T-helper 2 cell treated with Interferon-gamma antibody and Interleukin-4, amounts not matched to agents 100 ng/mL and 5 ng/mL, for 36 hours (primary cell): Measurements from ENCODE around the gene PODXL2. TPM values are rescaled to one million over a fixed set of nuclear protein-coding genes. Genes with fewer than 3 reads are reported as not detected.
"Not testable (repeated sequence)": the region's sequence is repeated elsewhere in the genome, so short reads cannot be mapped to it uniquely, and the experiment has no call there.

Source experiments
- intact Hi-C: fragments of 100-400 bp; cut with micrococcal nuclease; formaldehyde crosslinking; loops from one replicate; pipeline ENCODE4 v1.15.1; 2023
- total RNA-seq: library from RNA; stranded (reverse); gene quantifications from 2 replicates; pipeline ENCODE4 v1.2.3, GENCODE V29; 2022

The PODXL2 gene
- total RNA-seq, 1 donor from 2014 or later: 2.9 TPM

- intact Hi-C loops: loop anchor here (2.0 to 5.0 kb wide), 5 partner anchors 23 to 1591 kb away; partner anchors contain the start of genes MGLL, SEC61A1, SLC41A3 and TPRA1
These were observed 44.5 kb downstream of the PODXL2 start for GRCh38 chr3:127673191-127674100.

GRCh38 chr3:127674101-127674721 lies 45.2 kb downstream of the PODXL2 start:
- intact Hi-C loops: loop anchor here (5.0 kb wide), 3 partner anchors 148 to 1592 kb away; partner anchors contain the start of genes MGLL, SEC61A1 and SLC41A3

GRCh38 chr3:127674790-127675189 lies 45.8 kb downstream of the PODXL2 start:
- intact Hi-C loops: loop anchor here (5.0 kb wide), 3 partner anchors 148 to 1592 kb away; partner anchors contain the start of genes MGLL, SEC61A1 and SLC41A3

GRCh38 chr3:127675651-127676391 lies 46.8 kb downstream of the PODXL2 start:
- intact Hi-C loops: no loop called here

- intact Hi-C loops: no loop called here
These were observed 47.5 kb downstream of the PODXL2 start for GRCh38 chr3:127676456-127676855.

GRCh38 chr3:127676921-127677351 lies 48.0 kb downstream of the PODXL2 start:
- intact Hi-C loops: no loop called here

GRCh38 chr3:127677541-127678314 lies 48.7 kb downstream of the PODXL2 start:
- intact Hi-C loops: no loop called here

GRCh38 chr3:127678315-127678599 lies 49.3 kb downstream of the PODXL2 start:
- intact Hi-C loops: no loop called here

- intact Hi-C loops: no loop called here
These were observed 49.9 kb downstream of the PODXL2 start for GRCh38 chr3:127678611-127679533.

GRCh38 chr3:127679534-127680145 lies 50.7 kb downstream of the PODXL2 start:
- intact Hi-C loops: no loop called here

- intact Hi-C loops: no loop called here
These were observed 51.2 kb downstream of the PODXL2 start for GRCh38 chr3:127680146-127680661.

GRCh38 chr3:127680798-127681221 lies 51.8 kb downstream of the PODXL2 start:
- intact Hi-C loops: no loop called here

- intact Hi-C loops: not testable (repeated sequence)
These were observed 53.2 kb downstream of the PODXL2 start for GRCh38 chr3:127682175-127682554.

GRCh38 chr3:127682561-127682960 lies 53.6 kb downstream of the PODXL2 start:
- intact Hi-C loops: no loop called here

GRCh38 chr3:127684871-127685707 lies 56.1 kb downstream of the PODXL2 start:
- intact Hi-C loops: no loop called here

- intact Hi-C loops: no loop called here
These were observed 56.9 kb downstream of the PODXL2 start for GRCh38 chr3:127685708-127686511.

- intact Hi-C loops: no loop called here
These were observed 57.5 kb downstream of the PODXL2 start for GRCh38 chr3:127686512-127686894.
